DMS114 treated with DMSO at 0.1 percent for 48 hours (cell line): Measurements from ENCODE around the gene MAPT.
"Not testable (repeated sequence)": the region's sequence is repeated elsewhere in the genome, so short reads cannot be mapped to it uniquely, and the experiment has no call there.

ENCODE experiments used
- DNase-seq: peaks from one replicate; lab custom pipeline; 2025; ENCODE audit not compliant: unreplicated experiment; lab: John Stamatoyannopoulos, UW

Gene MAPT

DNA sequence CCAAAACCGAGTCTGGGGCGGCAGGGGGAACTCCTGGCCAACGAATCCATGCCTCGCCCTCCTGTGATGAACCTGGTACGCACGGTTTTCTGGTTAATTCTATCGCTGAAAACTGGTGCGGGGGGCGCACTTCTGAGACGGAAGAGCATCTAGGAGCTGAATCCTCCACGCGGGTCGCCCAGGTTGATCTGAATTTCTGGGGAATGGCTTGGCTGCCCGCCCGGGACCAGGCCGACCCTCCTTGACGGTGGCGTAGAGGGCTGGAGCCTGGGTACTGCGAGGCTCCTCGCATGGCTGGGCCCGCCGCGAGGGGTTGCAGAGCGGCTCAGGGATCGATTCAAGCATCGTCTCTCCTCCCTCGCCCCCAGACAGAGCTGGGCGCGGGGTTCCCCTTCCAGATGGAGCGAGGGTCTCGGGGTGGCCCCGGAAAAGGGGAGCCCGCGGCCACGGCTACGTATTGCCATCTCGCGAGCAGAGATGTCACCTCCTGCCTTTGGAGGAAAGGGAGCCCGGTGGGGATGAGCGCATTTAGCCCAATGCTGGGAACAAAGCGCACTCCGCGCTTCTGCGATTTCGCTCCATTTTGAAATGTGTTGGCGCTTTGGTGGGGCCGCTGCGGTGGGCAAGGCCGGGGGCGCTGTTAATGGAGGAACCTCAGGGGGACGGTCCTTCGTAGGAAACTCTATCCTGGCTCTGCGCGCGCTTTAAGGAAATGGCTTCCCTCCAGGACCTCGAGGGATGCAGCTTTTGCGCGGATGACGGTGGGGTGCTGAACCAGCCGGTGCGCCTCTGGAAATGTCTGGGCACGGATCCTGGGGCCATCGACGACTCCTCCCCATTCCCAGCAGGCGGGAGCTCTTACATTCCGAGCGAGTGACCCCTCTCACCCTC lies 2.7 kb downstream of the MAPT start:
- no peak for DNase-seq

DNA sequence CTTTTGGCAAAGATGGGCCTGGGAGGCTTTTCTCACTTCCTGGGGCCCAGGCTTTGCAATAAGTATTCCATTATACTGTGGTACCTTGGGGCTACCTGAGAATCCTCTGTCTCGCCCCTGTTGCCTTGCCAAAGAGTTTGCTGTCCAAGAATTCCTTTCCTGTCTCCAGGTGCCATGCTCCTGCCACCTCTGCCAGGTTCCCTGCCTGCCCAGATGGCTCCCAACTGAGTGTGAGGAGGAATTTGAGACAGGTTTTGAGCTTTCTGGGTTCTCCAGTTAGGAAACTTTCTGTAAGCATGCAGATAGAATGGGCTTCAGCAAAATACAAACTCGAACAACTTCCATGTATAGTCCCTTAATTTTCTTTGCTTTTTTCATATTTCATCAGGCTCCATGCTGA lies 5.8 kb downstream of the MAPT start:
- no peak for DNase-seq

DNA sequence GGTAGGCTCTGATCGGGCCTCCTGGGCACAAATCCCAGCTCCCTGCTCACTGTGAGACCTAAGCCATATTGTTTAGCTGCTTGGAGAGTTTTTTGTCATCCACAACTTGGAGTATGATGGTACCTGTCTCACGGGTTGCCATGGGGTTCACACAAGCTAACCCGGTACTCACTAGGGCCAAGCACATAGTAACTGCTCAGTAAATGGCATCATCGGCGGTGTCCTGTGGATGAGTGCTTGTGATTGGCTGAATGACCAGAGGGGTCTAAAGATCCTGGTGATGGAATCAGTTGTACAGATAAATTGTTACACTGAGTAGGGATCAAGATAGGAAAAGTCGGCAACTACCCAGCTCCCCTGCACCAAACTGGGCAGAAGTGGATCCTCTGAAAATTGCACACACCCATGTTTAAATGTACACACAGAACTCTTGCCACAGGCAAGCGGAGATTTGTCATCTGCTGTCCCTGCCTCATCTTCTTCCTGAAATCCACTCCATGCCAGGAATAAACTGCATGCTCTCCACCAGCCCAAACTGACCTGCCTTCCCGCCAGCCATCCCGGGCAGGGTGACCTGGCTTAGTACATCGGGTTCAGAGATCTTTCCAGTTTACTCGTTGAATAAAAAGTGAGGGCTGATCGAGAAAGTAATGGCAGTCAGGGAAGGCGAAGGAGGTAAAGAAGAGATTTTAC lies 6.5 kb downstream of the MAPT start:
- no peak for DNase-seq

DNA sequence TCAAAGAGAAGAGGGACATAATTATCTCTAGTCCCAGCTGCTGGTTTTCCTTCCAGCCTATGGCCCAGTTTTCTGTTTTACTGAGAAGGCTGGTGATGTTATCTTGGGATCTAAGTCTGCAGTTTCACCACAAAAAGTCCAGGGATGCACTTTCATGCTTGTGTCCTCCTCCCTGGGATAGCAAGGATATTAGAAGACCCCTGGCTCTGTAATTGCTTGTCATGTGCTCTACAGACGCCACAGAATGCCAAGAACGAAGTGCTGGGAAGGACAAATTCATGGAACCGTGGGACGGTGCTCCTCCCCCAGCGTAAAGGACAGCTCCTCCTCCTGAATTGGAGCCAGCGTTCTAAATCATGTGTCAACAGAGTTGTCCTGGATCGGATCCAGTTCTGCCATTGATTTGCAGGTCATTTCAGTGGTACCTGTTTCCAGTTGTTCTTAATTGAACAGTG lies 8.6 kb downstream of the MAPT start:
- no peak for DNase-seq

GRCh38 chr17:45904866-45905265 lies 10.5 kb downstream of the MAPT start:
- DNase-seq: no peak

GRCh38 chr17:45905814-45906213 lies 11.5 kb downstream of the MAPT start:
- no peak for DNase-seq

- no peak for DNase-seq
Observed at GRCh38 chr17:45906237-45906636, 11.9 kb downstream of the MAPT start.

DNA sequence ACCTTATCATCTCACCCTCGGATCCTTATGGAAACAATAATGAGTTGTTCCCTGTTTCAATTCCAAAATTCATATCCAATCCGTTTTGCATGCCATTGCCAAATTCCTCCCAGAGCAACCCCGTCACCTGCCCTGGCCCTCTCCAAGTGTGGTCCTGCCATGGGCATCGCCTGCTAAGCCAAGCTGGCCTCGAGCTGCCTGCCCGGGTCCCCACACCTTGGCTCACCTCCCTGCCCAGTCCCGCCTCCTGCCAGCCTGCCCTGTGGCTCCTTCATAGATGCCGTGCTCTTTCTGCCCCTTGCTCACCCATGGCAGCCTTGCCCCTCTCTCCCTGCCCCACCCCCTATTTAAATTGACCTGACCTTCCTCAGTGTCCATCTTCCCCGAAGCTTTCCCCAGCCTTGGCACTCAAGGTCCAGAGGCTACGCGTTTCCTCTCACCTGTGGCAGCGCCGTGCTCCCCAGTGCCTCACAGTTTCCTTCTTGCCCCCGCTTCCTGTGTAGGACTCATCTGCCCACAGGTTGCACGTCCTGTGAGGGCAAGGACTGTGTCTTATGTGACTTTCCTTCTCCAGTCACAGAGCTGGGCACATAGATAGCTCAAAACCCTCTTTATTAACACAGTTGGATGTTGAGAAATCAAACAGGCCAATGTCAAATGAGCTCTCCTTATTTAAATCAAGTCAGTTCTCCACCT lies 12.7 kb downstream of the MAPT start:
- DNase-seq: no peak

DNA sequence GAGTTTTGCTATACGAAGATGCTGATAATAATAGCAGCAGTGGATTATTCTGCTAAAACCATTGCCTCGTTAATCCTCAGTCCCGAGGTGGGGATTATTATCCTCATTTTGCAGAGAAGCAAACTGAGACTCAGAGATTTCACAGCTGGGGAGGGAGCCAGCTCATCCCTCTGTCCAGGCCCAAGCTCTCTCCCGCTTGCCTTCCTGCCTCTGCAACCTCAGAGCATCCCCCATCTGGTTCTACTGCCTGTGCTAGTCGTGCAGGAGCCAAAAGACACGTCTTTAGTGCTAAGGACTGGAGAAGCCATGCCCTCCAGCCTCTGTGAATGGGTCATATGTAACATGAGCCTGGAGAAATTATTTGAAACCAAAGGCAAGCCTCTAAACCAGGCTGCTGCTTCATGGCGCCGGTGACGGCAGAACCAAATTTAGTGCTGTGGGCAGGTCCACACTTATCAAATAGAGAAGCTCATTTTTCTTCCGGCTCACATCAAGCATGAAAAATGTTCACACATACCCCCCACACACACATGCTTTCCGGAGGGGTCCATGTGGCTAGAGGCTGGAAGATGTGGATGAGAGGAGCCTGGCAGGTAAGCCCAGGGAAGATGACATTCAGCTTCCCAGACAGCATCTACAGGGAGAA lies 13.5 kb downstream of the MAPT start:
- no peak for DNase-seq

GRCh38 chr17:45908460-45908859 lies 14.1 kb downstream of the MAPT start:
- DNase-seq: no peak

- no peak for DNase-seq
Observed at GRCh38 chr17:45908935-45909334, 14.6 kb downstream of the MAPT start.

DNA sequence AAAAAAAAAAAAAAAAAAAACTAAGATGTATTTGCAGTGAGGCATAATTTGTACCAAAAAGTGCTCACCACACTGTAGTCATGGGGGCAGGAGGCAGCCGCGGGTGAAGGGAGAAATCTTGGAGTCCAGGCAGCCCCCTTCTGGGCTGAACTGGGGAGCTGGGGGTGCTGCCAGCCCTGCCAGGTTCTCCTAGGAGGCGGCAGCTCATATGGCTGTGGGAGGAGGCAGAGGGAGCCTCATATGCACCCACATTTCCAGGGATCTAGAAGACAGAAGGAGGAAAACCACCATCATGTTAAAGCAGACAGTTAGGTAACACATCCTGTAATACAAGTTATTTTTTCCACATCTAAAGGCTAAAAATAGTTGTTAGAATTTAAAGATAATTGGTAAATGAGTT lies 16.3 kb downstream of the MAPT start:
- no peak for DNase-seq

- no peak for DNase-seq
Observed at GRCh38 chr17:45912319-45912718, 18.0 kb downstream of the MAPT start.

GRCh38 chr17:45913030-45913429 lies 18.7 kb downstream of the MAPT start:
- DNase-seq: not testable (repeated sequence)

DNA sequence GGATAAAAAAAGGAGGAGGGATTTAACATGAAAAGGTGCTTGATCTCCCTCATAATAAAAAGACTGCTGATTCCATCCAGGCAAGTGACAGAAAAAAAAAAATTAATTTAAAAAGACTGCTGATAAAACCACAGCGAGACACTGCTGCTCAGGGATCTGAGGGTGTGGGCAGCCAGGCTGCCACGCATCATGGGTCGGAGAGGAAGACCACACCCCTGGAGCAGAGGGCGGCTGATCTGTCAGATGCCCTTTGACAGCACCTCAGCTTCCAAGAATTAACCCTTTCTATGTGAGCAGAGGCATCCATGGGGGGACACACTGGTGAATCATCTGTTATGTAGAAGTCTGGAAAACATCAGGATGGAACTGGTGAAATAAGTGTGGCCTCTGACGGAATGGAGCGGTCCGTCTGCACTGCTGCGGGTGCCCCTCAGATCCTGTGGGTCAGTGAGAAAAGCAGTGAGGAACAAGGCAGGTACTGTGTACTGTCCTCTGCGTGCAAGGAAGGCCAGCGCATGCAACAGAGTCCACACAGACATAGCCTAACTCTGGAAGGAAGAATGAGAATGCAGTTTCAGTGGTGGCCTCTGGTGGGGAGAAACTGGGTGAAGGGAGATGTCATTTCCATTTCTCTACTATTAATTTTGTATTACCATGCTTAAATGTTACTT lies 19.8 kb downstream of the MAPT start:
- no peak for DNase-seq

- no peak for DNase-seq
Observed at GRCh38 chr17:45915263-45915662, 20.9 kb downstream of the MAPT start.

DNA sequence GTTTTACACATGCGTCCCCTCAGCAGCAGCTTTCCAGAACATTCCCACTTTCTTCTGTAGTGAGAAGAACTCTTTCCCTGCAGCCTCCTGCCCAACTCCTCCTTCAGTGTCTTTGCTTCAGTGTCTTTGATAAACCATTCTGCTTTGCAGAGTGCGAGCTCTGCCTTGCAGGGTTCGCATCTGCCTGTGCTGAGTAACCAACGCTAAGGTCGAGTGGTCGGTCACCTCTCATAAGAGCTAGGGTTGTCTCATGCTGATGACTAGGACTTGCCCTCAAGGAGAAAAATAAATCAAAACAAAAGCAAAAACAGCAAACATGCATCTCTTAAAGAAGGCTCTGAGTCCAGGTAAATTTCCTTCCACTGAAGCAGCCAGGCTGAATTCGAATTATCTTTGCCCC lies 22.7 kb downstream of the MAPT start:
- DNase-seq: no peak

- no peak for DNase-seq
Observed at GRCh38 chr17:45918241-45918745, 23.9 kb downstream of the MAPT start.

- no peak for DNase-seq
Observed at GRCh38 chr17:45919136-45919535, 24.8 kb downstream of the MAPT start.

GRCh38 chr17:45920083-45920482 lies 25.7 kb downstream of the MAPT start:
- DNase-seq: no peak
